H9 (cell line): ENCODE data around the gene ALOX5AP. TPM values are rescaled to one million over a fixed set of nuclear protein-coding genes. Genes with fewer than 3 reads are reported as not detected.

Experiments used
- DNase-seq: peaks from one replicate; pipeline ENCODE4 v3.0.0-alpha.2; 2017
- H2AFZ ChIP-seq: one replicate; pipeline ENCODE4 v1.6.1; 2013; ENCODE audit warnings: mild to moderate bottlenecking, low read length, control low read depth, moderate library complexity
- H2AK5ac ChIP-seq: 2 replicates; pipeline ENCODE4 v1.6.1; 2013; ENCODE audit warnings: low read length, control low read depth, mixed read lengths; ENCODE audit not compliant: insufficient read length
- H2BK120ac ChIP-seq: one replicate; pipeline ENCODE4 v1.6.1; 2013; ENCODE audit warnings: low read depth, mild to moderate bottlenecking, low read length, control low read depth, inconsistent platforms; ENCODE audit not compliant: poor library complexity, severe bottlenecking
- H2BK12ac ChIP-seq: 2 replicates; pipeline ENCODE4 v1.6.1; 2013; ENCODE audit warnings: low read length, control low read depth, mixed read lengths, low read depth; ENCODE audit not compliant: insufficient read length
- H2BK15ac ChIP-seq: 2 replicates; pipeline ENCODE4 v1.6.1; 2013; ENCODE audit warnings: low read depth, low read length, control low read depth
- H2BK20ac ChIP-seq: one replicate; pipeline ENCODE4 v1.6.1; 2013; ENCODE audit warnings: low read depth, mild to moderate bottlenecking, low read length, control low read depth, inconsistent platforms; ENCODE audit not compliant: poor library complexity, severe bottlenecking
- H2BK5ac ChIP-seq: 2 replicates; pipeline ENCODE4 v1.6.1; 2013; ENCODE audit warnings: low read length, control low read depth, mixed read lengths; ENCODE audit not compliant: insufficient read length
- H3K14ac ChIP-seq: 2 replicates; pipeline ENCODE4 v1.6.1; 2013; ENCODE audit warnings: low read length, control low read depth; ENCODE audit not compliant: insufficient read depth
- H3K18ac ChIP-seq: 2 replicates; pipeline ENCODE4 v1.6.1; 2013; ENCODE audit warnings: low read depth, mild to moderate bottlenecking, mixed read lengths, low read length, control low read depth; ENCODE audit not compliant: insufficient read length
- H3K23ac ChIP-seq: 2 replicates; pipeline ENCODE4 v1.6.1; 2013; ENCODE audit warnings: low read length, control low read depth, mixed read lengths, low read depth; ENCODE audit not compliant: insufficient read length
- H3K23me2 ChIP-seq: 2 replicates; pipeline ENCODE4 v1.6.1; 2013; ENCODE audit warnings: low read depth, mild to moderate bottlenecking, mixed read lengths, low read length, control low read depth; ENCODE audit not compliant: insufficient read length, poor library complexity, severe bottlenecking
- H3K27ac ChIP-seq: 2 replicates; pipeline ENCODE4 v1.5.1; 2013; ENCODE audit warnings: low read length, control low read depth, mixed read lengths, low read depth; ENCODE audit not compliant: insufficient read length
- H3K27me3 ChIP-seq: 2 replicates; pipeline ENCODE4 v1.6.1; 2013; ENCODE audit warnings: low read length, control low read depth, inconsistent platforms; ENCODE audit not compliant: insufficient read depth
- H3K4ac ChIP-seq: 2 replicates; pipeline ENCODE4 v1.6.1; 2013; ENCODE audit warnings: low read depth, mild to moderate bottlenecking, control low read depth, inconsistent platforms, low read length, moderate library complexity
- H3K4me1 ChIP-seq: 2 replicates; pipeline ENCODE4 v1.6.1; 2013; ENCODE audit warnings: low read length, control low read depth, inconsistent platforms; ENCODE audit not compliant: insufficient read depth
- H3K4me2 ChIP-seq: 2 replicates; pipeline ENCODE4 v1.6.1; 2013; ENCODE audit warnings: low read length, control low read depth, mixed read lengths; ENCODE audit not compliant: insufficient read length, insufficient read depth
- H3K56ac ChIP-seq: 2 replicates; pipeline ENCODE4 v1.6.1; 2013; ENCODE audit warnings: low read depth, mild to moderate bottlenecking, mixed read lengths, low read length, control low read depth; ENCODE audit not compliant: insufficient read length
- H3K79me1 ChIP-seq: 2 replicates; pipeline ENCODE4 v1.6.1; 2013; ENCODE audit warnings: low read depth, mild to moderate bottlenecking, moderate library complexity, low read length, control low read depth, inconsistent platforms; ENCODE audit not compliant: insufficient read depth, poor library complexity, severe bottlenecking
- H3K79me2 ChIP-seq: 2 replicates; pipeline ENCODE4 v1.6.1; 2013; ENCODE audit warnings: low read length, control low read depth, inconsistent platforms; ENCODE audit not compliant: insufficient read depth
- H3K9ac ChIP-seq: 2 replicates; pipeline ENCODE4 v1.6.1; 2013; ENCODE audit warnings: low read length, control low read depth, mixed read lengths; ENCODE audit not compliant: insufficient read length; ENCODE audit errors: extremely low read depth
- H3K9me3 ChIP-seq: one replicate; pipeline ENCODE4 v1.6.1; 2013; ENCODE audit warnings: low read depth, low read length, inconsistent platforms; ENCODE audit not compliant: control insufficient read depth
- H3T11ph ChIP-seq: one replicate; pipeline ENCODE4 v1.6.1; 2013; ENCODE audit warnings: mild to moderate bottlenecking, low read length, control low read depth, inconsistent platforms
- H4K20me1 ChIP-seq: one replicate; pipeline ENCODE4 v1.6.1; 2013; ENCODE audit not compliant: control insufficient read depth, insufficient read length, insufficient read depth
- H4K5ac ChIP-seq: 2 replicates; pipeline ENCODE4 v1.6.1; 2013; ENCODE audit warnings: low read depth, mild to moderate bottlenecking, mixed read lengths, low read length, control low read depth; ENCODE audit not compliant: insufficient read length
- H4K8ac ChIP-seq: replicated peaks from 2 replicates; pipeline ENCODE4 v1.6.1; 2013; ENCODE audit warnings: low read length, control low read depth, mixed read lengths, low read depth; ENCODE audit not compliant: insufficient read length
- H4K91ac ChIP-seq: 2 replicates; pipeline ENCODE4 v1.6.1; 2013; ENCODE audit warnings: low read depth, mild to moderate bottlenecking, moderate library complexity, mixed read lengths, low read length, control low read depth; ENCODE audit not compliant: insufficient read length
- H3K27ac Mint-ChIP-seq, 3 experiments: 2 replicates in 2 of 3; 3 replicates in 1 of 3; pipeline ENCODE4 v1.8.0; 2020 to 2021; ENCODE audit warnings: mixed read lengths in 3 of 3, mild to moderate bottlenecking in 1 of 3, moderate library complexity in 1 of 3
- H3K27me3 Mint-ChIP-seq: 2 replicates; pipeline ENCODE4 v1.8.0; 2021; ENCODE audit warnings: low read depth, mild to moderate bottlenecking, moderate library complexity, mixed read lengths
- H3K36me3 Mint-ChIP-seq, 3 experiments: 2 replicates in 2 of 3; 3 replicates in 1 of 3; pipeline ENCODE4 v1.8.0; 2020 to 2021; ENCODE audit warnings: low read depth in 3 of 3, mixed read lengths in 3 of 3; ENCODE audit not compliant: insufficient read depth in 1 of 3
- H3K4me1 Mint-ChIP-seq, 2 experiments: 2 replicates each; pipeline ENCODE4 v1.8.0; 2020; ENCODE audit warnings: mixed read lengths in 2 of 2
- H3K4me3 Mint-ChIP-seq, 2 experiments: 2 replicates in 1 of 2; 3 replicates in 1 of 2; pipeline ENCODE4 v1.8.0; 2020 to 2021; ENCODE audit warnings: mild to moderate bottlenecking in 2 of 2, mixed read lengths in 2 of 2, moderate library complexity in 1 of 2
- H3K9me3 Mint-ChIP-seq, 2 experiments: 2 replicates in 1 of 2; 3 replicates in 1 of 2; pipeline ENCODE4 v1.8.0; 2020; ENCODE audit warnings: mild to moderate bottlenecking in 2 of 2, mixed read lengths in 2 of 2, moderate library complexity in 1 of 2
- CTCF ChIP-seq: fragments of 200-600 bp; sonication (generic); conservative IDR thresholded peaks from 3 replicates; pipeline ENCODE4 v1.8.0; 2021; ENCODE audit warnings: antibody characterized with exemption, mild to moderate bottlenecking
- WGBS: extraction: QIAGEN DNeasy Blood & Tissue Kit; methylation state at CpG from one replicate; pipeline ENCODE4 v1.1.7; 2013; ENCODE audit warnings: missing lambda C conversion rate, low lambda C conversion rate, mixed read lengths; ENCODE audit not compliant: insufficient read length; ENCODE audit errors: extremely low coverage; 5-methylcytosine and 5-hydroxymethylcytosine counted together
- total RNA-seq: library from RNA; stranded (reverse); gene quantifications from 2 replicates; pipeline ENCODE4 v1.2.1, GENCODE V29; 2021

ALOX5AP gene
- total RNA-seq, 1 experiment from 2014 or later: not detected

- Mint-ChIP-seq H3K27me3 (0 out of 2 replicates have a peak, but pooled peaks cover 1% of the 10 kb centered on the region), H3K9me3 (no peaks in the 10 kb centered on the region), H3K36me3 (no peaks in the 10 kb centered on the region), H3K4me1 (no peaks in the 10 kb centered on the region), H3K27ac (no peak overlapping the region), H3K4me3 (no peak overlapping the region)
- Histone ChIP-seq H2BK15ac (no peak overlapping the region), H2BK12ac (no peak overlapping the region), H3K14ac (no peak overlapping the region), H3K9ac (no peak overlapping the region), H3K79me1 (no peaks in the 10 kb centered on the region), H4K91ac (no peak overlapping the region), H3K27ac (no peak overlapping the region), H3K4me1 (no peaks in the 10 kb centered on the region), H3K56ac (no peak overlapping the region), H3K9me3 (no peaks in the 10 kb centered on the region), H3T11ph (no peak overlapping the region), H3K23ac (no peak overlapping the region), H3K4me2 (no peak overlapping the region), H4K8ac (no peak overlapping the region), H4K20me1 (no peaks in the 10 kb centered on the region), H2BK120ac (no peak overlapping the region), H3K18ac (no peak overlapping the region), H3K27me3 (no peaks in the 10 kb centered on the region), H2BK5ac (no peak overlapping the region), H2AFZ (no peak overlapping the region), H2BK20ac (no peak overlapping the region), H2AK5ac (no peak overlapping the region), H3K4ac (no peak overlapping the region), H3K23me2 (no peaks in the 10 kb centered on the region), H4K5ac (no peak overlapping the region), H3K79me2 (no peaks in the 10 kb centered on the region)
- no CpG with 5 or more reads among the region's 3 CpGs for WGBS
- DNase-seq: no peak
- no peak for TF ChIP-seq CTCF
These were observed 10.6 kb upstream of the ALOX5AP start for GRCh38 chr13:30724778-30725177.
